Neural crest cell (in vitro differentiated cells): ENCODE measurements around the gene TLE3. TPM values are rescaled to one million over a fixed set of nuclear protein-coding genes. Genes with fewer than 3 reads are reported as not detected.
A peak's percentile ranks its signal among the peaks of the same experiment; 100 is the strongest.

Source experiments
- DNase-seq: peaks from one replicate; pipeline ENCODE4 v3.0.0; 2021; ENCODE audit warnings: low read depth, mixed read lengths, low spot score
- H3K27ac Mint-ChIP-seq: one replicate; pipeline ENCODE4 v1.8.0; 2021; ENCODE audit warnings: mild to moderate bottlenecking, mixed read lengths; ENCODE audit not compliant: unreplicated experiment
- H3K27me3 Mint-ChIP-seq: 2 replicates; pipeline ENCODE4 v1.8.0; 2021; ENCODE audit warnings: low read depth, mild to moderate bottlenecking, mixed read lengths
- H3K36me3 Mint-ChIP-seq: 2 replicates; pipeline ENCODE4 v1.8.0; 2021; ENCODE audit warnings: low read depth, mild to moderate bottlenecking, mixed read lengths
- H3K4me1 Mint-ChIP-seq: 2 replicates; pipeline ENCODE4 v1.8.0; 2021; ENCODE audit warnings: mixed read lengths
- H3K4me3 Mint-ChIP-seq: one replicate; pipeline ENCODE4 v1.8.0; 2021; ENCODE audit warnings: mild to moderate bottlenecking, mixed read lengths
- H3K9me3 Mint-ChIP-seq: 2 replicates; pipeline ENCODE4 v1.8.0; 2021; ENCODE audit warnings: mixed read lengths
- total RNA-seq: library from RNA; stranded (reverse); gene quantifications from 2 replicates; pipeline ENCODE4 v1.2.1, GENCODE V29; 2021
- TF ChIP-seq, protein P1 (sequence below): fragments of 200-600 bp; sonication (generic); conservative IDR thresholded peaks from 2 replicates; pipeline ENCODE4 v1.5.0; 2021; ENCODE audit warnings: antibody characterized with exemption, mild to moderate bottlenecking

TLE3 gene
- total RNA-seq, 1 donor from 2014 or later = 89.9 TPM

DNA sequence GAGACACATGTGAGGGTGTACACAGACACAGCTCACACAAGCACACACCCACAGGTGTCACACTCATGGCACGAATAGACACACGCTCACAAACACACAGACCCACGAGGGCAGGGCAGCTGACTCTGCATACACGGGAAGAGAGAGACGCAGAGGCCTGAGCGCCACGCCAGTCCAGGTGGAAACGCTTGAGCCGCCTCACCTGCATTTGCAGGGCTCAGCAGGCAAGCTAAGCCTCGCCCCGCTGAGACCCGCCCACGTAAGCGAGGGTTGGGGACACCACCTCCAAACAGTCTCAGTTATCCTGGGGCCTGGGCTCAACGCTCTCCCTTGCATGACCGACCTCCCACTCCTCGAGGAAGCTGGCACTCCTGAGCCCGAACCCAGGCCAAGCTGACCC, 73.2 kb downstream of the TLE3 start:
- Mint-ChIP-seq H3K4me1 (peaks cover 9% of the 10 kb centered on the region), H3K27ac (no peak overlapping the region), H3K27me3 (no peaks in the 10 kb centered on the region), H3K36me3 (no peaks in the 10 kb centered on the region), H3K9me3 (no peaks in the 10 kb centered on the region), H3K4me3 (no peak overlapping the region)
- DNase-seq = no peak
- TF ChIP-seq, protein P1, sequence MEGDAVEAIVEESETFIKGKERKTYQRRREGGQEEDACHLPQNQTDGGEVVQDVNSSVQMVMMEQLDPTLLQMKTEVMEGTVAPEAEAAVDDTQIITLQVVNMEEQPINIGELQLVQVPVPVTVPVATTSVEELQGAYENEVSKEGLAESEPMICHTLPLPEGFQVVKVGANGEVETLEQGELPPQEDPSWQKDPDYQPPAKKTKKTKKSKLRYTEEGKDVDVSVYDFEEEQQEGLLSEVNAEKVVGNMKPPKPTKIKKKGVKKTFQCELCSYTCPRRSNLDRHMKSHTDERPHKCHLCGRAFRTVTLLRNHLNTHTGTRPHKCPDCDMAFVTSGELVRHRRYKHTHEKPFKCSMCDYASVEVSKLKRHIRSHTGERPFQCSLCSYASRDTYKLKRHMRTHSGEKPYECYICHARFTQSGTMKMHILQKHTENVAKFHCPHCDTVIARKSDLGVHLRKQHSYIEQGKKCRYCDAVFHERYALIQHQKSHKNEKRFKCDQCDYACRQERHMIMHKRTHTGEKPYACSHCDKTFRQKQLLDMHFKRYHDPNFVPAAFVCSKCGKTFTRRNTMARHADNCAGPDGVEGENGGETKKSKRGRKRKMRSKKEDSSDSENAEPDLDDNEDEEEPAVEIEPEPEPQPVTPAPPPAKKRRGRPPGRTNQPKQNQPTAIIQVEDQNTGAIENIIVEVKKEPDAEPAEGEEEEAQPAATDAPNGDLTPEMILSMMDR = no peak

DNA sequence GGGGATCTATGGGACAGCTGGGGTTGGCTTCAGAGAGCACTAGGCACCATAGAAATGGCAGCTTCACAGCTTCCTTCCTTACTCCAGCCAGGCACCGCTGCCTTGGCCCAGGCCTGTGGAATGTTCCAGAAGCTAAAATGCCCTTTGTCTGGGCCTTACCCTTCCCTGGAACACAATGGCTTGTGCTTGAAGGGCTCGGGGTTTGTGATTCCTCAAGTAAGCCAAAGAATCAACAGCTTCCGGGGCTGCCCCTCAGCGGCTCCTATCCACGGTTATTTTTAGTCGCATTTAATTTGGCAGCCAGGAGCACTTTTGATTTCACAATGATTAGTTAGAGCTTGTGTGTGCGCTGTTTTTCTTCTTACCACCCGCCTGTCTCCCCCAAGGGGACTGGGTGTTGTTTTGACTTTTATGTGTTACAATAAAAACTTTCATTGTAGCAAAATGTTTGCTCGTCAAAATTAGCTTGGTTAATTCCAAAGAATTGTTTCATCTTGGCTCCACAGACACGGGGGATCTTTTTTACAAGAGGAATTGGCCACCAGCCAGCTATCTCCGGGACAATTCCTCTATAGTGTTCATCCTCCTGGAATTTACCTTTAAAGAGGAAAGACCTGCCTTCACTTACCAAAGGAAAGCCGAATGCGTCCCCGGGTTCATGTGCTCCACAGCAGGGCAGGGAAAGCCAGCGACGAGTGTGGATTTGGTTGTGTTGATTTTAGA, 73.8 kb downstream of the TLE3 start:
- no peak overlapping the region for H3K4me3 Mint-ChIP-seq

DNA sequence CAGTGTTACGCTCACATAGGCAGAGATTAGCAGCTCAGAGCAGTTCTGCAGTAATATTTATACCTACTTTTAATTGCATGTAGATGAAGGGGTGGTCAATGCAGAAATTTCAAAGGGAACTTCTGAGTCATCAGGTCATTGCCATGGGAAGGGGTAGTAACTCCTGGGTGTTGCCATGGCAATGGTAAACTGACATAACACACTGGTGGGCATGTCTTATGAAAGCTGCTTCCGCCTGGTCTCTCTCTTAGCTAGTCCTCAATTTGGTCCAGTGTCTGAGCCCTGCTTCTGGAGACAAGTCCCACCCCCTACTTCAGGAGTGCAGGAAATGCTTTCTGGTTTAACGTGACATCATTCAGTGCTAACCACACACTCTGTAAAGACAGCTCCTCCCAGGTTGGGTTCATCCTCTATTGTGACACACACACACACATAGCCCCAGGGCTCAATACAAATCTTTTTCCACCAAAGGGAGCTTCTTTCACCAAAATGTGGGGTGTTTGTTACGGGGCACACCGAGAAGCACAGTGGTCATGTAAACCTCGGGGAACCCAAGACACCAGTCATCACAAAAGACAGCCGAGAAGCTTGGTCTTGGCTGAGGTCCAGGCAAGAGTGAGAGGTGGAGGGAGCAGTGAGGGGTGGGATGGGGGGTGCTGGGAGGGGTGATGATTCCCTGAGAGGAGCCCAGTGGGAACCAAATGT, 74.5 kb downstream of the TLE3 start:
- TF ChIP-seq, protein P1 = no peak
- Mint-ChIP-seq H3K27me3 (no peaks in the 10 kb centered on the region), H3K27ac (peak overlapping the region; percentile 50), H3K9me3 (no peaks in the 10 kb centered on the region), H3K4me1 (peaks cover 9% of the 10 kb centered on the region), H3K36me3 (no peaks in the 10 kb centered on the region), H3K4me3 (no peak overlapping the region)
- DNase-seq = no peak

More for the DNA sequence above, 73.8 kb downstream of the TLE3 start:
- no peaks in the 10 kb centered on the region for H3K9me3 Mint-ChIP-seq
- H3K4me1 Mint-ChIP-seq = peaks cover 9% of the 10 kb centered on the region
- H3K27ac Mint-ChIP-seq = no peak overlapping the region
- no peak for DNase-seq
- TF ChIP-seq, protein P1 = no peak
- no peaks in the 10 kb centered on the region for H3K27me3 Mint-ChIP-seq
- H3K36me3 Mint-ChIP-seq = no peaks in the 10 kb centered on the region

DNA sequence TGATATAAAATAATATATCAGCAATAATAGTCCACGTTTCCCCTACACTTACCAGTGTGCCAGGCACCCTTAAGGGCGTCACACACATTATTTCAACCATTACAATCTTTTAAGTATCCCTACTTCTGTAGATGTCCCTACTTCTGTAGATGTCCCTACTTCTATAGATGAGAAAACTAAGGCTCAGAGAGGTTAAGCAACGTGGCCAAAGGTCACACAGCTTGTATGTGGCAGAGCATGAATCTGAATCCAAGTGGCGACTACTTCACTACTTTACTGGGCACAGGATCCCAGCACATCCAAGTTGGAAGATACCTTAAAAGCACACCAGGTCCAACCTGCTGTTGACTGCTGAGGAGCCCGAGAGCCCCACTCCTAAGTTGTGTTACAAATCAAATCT, 77.5 kb downstream of the TLE3 start:
- DNase-seq = no peak
- Mint-ChIP-seq H3K4me3 (no peak overlapping the region), H3K4me1 (peaks cover 23% of the 10 kb centered on the region), H3K27ac (no peak overlapping the region), H3K9me3 (no peaks in the 10 kb centered on the region), H3K36me3 (no peaks in the 10 kb centered on the region), H3K27me3 (peaks cover 7% of the 10 kb centered on the region)
- TF ChIP-seq, protein P1 = no peak

DNA sequence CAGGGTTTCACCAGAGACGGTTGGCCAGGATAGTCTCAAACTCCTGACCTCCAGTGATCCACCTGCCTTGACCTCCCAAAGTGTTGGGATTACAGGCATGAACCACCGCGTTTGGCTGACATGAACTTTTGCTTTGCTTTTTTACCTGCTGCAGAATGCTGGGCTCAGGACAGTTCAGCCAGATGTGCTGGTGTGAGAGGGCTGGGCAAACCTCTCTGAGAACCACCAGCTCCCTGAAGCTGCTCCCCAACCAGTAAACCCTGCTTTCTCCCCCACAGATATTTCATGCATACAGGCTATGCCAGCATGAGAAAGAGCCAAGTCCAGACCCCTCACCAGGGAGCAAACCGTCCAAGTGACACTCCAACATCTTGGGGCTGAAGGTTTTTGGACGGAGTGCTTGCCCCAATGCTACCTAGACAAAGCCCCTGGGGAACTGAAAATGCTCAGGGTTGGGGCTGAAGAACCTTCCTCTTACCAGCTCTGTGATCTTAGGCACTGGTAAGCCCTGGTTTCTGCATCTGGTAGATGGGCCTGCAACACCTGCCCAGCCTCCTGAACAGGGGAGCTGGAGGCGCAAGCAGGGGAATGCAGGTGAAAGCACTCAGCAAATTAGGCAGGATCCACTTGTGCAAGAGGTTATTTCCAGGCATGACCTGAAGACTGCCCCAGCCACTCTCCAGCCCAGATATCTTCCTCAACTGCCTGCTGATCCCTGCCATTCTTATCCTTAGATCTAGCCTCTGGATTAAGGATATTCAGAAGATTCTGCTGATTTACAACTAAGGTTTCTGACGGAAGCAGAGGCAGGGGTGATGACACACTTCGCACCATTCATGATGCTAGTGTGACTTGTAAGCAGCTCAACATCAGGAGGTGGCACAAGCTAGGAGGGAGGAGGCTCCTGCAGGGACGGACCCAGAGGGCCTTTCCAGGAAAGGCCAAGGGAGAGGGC, 78.8 kb downstream of the TLE3 start:
- Mint-ChIP-seq H3K27ac (peak overlapping the region; percentile 89), H3K9me3 (no peaks in the 10 kb centered on the region), H3K4me1 (peaks cover 26% of the 10 kb centered on the region), H3K36me3 (no peaks in the 10 kb centered on the region), H3K4me3 (no peak overlapping the region), H3K27me3 (peaks cover 7% of the 10 kb centered on the region)
- no peak for DNase-seq
- TF ChIP-seq, protein P1 = no peak
